Ascending aorta (tissue), 2 donors: ENCODE data around the gene LONP1. TPM values are rescaled to one million over a fixed set of nuclear protein-coding genes. Genes with fewer than 3 reads are reported as not detected.

Experiments used
- DNase-seq, 2 donors: peaks; one replicate each; pipeline ENCODE4 v3.0.0-alpha.2; 2019; ENCODE audit warnings: low spot score in 2 of 2
- H3K27ac ChIP-seq, 2 donors: fragments of 200-600 bp; sonication (generic); one replicate each; pipeline ENCODE4 v1.5.1; 2016 to 2017; ENCODE audit warnings: mild to moderate bottlenecking in 1 of 2
- H3K27me3 ChIP-seq: fragments of 200-600 bp; sonication (generic); one replicate; pipeline ENCODE4 v1.5.1; 2017
- H3K36me3 ChIP-seq, 2 donors: fragments of 200-600 bp; sonication (generic); one replicate each; pipeline ENCODE4 v1.5.1; 2016
- H3K4me1 ChIP-seq, 2 donors: fragments of 200-600 bp; sonication (generic); one replicate each; pipeline ENCODE4 v1.5.1; 2016 to 2017; ENCODE audit warnings: mild to moderate bottlenecking in 1 of 2
- H3K4me3 ChIP-seq, 2 donors: fragments of 200-600 bp; sonication (generic); one replicate each; pipeline ENCODE4 v1.5.1; 2016 to 2017; ENCODE audit warnings: mild to moderate bottlenecking in 1 of 2
- H3K9me3 ChIP-seq, 2 donors: fragments of 200-600 bp; sonication (generic); one replicate each; pipeline ENCODE4 v1.5.1; 2016
- intact Hi-C: fragments of 100-400 bp; cut with DNase I; formaldehyde crosslinking; loops from one replicate; pipeline ENCODE4 v1.15.1; 2023
- total RNA-seq: library from RNA; depleted of rRNA; stranded (reverse); fragments of >200 nt; gene quantifications from one replicate; pipeline ENCODE4 v1.1.0, GENCODE V29; 2016
- TF ChIP-seq, protein P1 (sequence below), 3 experiments: fragments of 200-600 bp in 2 of 3; fragments of 450-650 bp in 1 of 3; sonication (generic) in 2 of 3; IDR thresholded peaks; one replicate each; pipeline ENCODE4 v1.5.1; 2016 to 2019; ENCODE audit warnings: antibody characterized with exemption in 3 of 3, mild to moderate bottlenecking in 1 of 3, moderate library complexity in 1 of 3

The LONP1 gene
- total RNA-seq, 1 donor from 2014 or later, result 60.0 TPM

DNA sequence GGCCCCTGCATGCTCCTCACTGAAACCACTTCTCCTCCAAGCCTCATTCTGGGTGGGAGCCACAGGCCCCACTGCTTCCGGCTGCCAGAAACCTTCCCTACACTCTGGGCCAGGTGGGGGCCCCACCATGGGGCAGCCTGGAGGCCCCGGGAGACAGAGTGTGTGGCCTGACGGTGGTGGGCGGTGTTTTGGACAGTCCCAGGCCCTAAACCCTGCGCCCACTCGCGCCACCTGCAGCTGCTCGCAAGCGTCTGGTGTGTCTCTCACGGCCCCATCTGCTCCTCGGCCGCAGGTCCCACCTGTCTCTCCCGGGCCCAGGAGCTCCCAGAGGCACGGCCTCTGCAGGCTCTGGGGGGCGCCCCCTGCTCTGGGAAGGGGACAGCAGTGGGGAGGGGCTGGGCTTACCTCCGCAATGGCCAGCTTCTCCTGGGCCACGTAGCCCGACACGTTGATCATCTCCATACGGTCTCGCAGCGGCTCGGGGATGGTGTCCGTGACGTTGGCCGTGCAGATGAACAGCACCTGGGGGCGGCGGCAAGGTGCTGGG is 24.2 kb downstream of the LONP1 start:
- intact Hi-C loops, result no loop called here
- DNase-seq, result no peak
- TF ChIP-seq, protein P1, sequence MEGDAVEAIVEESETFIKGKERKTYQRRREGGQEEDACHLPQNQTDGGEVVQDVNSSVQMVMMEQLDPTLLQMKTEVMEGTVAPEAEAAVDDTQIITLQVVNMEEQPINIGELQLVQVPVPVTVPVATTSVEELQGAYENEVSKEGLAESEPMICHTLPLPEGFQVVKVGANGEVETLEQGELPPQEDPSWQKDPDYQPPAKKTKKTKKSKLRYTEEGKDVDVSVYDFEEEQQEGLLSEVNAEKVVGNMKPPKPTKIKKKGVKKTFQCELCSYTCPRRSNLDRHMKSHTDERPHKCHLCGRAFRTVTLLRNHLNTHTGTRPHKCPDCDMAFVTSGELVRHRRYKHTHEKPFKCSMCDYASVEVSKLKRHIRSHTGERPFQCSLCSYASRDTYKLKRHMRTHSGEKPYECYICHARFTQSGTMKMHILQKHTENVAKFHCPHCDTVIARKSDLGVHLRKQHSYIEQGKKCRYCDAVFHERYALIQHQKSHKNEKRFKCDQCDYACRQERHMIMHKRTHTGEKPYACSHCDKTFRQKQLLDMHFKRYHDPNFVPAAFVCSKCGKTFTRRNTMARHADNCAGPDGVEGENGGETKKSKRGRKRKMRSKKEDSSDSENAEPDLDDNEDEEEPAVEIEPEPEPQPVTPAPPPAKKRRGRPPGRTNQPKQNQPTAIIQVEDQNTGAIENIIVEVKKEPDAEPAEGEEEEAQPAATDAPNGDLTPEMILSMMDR (IDR thresholded peaks at IDR 0.05), result no peak
- Histone ChIP-seq H3K9me3 (no peaks in the 10 kb centered on the region), H3K4me1 (peaks cover 5 to 10% of the 10 kb centered on the region in 2 donors), H3K36me3 (peaks cover 83 to 84% of the 10 kb centered on the region in 2 donors), H3K4me3 (no peak overlapping the region), H3K27me3 (no peaks in the 10 kb centered on the region), H3K27ac (no peak overlapping the region)

DNA sequence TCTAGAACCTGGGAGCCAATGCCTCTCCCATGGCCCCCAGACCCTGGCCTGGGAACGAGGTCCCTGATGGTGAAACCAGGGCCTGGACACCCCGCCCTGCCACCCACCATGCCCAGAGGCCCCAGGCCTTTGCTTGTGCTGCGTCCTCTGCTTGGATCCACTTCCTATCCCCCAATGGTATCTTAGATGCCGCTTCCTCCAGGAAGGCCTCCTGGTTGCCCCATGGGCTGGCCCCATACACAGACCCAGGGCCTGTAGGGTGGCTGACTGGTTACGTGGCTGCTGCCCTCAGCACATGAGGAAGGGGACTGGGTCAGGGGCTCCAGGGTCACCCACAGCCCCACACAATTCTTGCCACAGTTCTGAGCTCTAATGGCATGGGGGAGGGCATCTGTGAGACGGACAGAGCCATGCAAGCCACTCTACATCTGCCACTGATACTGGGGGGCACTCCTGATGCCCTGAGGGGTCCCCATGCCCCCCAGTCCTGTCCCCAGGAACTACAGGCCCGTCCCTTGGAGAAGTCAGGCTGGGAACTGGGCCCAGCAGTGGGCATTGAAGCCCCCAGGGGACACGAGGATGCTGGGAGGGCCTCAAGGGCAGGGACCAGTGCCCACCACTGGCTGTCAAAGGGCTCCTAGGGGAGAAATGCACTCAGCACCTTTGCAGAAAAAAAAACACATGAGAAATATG is 24.8 kb downstream of the LONP1 start:
- H3K4me1 ChIP-seq, result peaks cover 5 to 11% of the 10 kb centered on the region in 2 donors
- H3K27ac ChIP-seq, result no peak overlapping the region
- DNase-seq, result no peak
- H3K36me3 ChIP-seq, result peaks cover 77 to 78% of the 10 kb centered on the region in 2 donors
- H3K27me3 ChIP-seq, result no peaks in the 10 kb centered on the region
- H3K9me3 ChIP-seq, result no peaks in the 10 kb centered on the region
- no peak overlapping the region for H3K4me3 ChIP-seq
- intact Hi-C loops, result no loop called here
- TF ChIP-seq, protein P1 (IDR thresholded peaks at IDR 0.05), result no peak

DNA sequence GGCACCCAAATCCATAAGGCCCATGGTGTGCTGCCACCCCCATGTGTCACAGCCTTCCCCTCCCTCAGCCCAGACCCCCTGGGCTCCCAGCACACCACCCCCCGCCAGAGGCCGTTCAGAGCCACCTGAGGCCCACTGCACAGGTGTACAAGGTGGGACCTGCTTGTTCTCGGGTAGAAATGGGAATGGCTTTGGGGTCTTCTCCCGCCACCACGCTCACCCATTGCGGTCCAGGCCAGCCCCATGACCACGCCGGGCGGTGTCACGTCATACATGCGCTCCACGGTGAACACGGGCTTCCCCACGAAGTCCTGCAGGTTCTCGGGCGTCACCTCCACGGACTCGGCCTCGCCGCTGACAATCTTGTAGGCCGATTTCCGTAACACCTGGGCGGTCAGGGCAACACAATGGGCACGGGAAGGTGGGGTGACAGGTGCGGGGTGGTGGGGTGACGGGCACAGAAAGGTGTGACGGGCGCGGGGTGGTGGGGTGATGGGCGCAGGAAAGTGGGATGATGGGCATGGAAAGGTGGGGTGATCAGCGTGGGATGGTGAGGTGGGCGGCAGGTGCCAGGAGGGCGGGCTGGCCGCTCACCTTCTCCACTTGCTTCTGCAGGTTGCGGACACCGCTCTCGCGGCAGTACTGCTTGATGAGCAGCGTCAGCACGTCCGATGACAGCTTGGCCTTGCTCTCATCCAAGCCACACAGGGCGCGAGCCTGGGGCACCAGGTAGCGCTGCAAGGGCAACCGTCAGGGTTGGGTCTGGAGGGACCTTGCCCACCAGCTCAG is 25.6 kb downstream of the LONP1 start:
- Histone ChIP-seq H3K9me3 (no peaks in the 10 kb centered on the region), H3K36me3 (peaks cover 69 to 74% of the 10 kb centered on the region in 2 donors), H3K27ac (no peak overlapping the region), H3K27me3 (no peaks in the 10 kb centered on the region), H3K4me1 (peaks cover 5 to 11% of the 10 kb centered on the region in 2 donors), H3K4me3 (no peak overlapping the region)
- TF ChIP-seq, protein P1 (IDR thresholded peaks at IDR 0.05), result no peak
- intact Hi-C loops, result no loop called here
- no peak for DNase-seq

DNA sequence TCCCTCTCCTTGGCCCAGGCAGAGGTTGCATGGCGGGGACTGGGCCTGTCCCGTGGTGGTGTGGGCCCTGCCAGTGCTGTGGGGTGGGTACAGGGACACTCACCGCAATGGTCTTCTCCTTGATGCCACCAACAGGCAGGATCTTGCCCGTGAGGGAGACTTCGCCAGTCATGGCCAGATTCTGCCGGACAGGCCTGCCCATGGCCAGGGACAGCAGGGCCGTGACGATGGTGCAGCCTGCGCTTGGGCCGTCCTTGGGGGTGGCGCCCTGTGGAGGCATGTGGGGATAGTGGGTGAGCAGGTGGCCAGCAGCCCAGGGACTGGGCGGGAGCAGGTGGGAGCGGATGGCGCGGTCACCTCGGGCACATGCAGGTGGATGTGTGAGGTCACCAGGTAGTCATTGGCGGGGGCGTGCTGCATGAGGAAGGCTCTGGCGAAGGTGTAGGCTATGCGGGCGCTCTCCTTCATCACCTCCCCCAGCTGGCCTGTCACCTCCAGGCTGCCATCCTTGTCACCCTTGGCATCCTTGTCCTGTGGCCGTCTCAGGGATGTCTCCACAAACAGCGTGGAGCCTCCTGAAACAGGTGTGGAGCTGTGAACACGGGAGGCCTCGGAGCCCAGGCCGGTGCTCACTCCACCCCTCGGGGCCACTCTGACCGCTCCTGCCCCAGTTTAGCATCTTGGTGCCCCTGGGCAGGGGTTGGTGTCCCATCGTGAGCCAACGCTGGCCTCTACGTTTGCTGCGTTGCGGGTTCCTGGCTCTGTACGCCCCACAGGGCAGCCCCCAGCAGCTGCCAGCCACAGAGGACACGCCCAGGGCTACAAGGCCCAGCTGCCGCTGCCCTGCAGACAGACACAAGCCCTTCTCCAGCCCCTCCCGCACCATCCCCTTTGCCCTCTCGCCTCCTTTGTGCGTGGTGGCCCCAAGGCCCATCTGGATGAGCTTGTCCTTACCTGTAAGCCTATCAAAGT is 26.5 kb downstream of the LONP1 start:
- Histone ChIP-seq H3K4me1 (peaks cover 5 to 11% of the 10 kb centered on the region in 2 donors), H3K9me3 (no peaks in the 10 kb centered on the region), H3K36me3 (peaks cover 62 to 65% of the 10 kb centered on the region in 2 donors), H3K27ac (no peak overlapping the region), H3K4me3 (no peak overlapping the region), H3K27me3 (no peaks in the 10 kb centered on the region)
- TF ChIP-seq, protein P1 (IDR thresholded peaks at IDR 0.05), result no peak
- no peak for DNase-seq
- intact Hi-C loops, result no loop called here

DNA sequence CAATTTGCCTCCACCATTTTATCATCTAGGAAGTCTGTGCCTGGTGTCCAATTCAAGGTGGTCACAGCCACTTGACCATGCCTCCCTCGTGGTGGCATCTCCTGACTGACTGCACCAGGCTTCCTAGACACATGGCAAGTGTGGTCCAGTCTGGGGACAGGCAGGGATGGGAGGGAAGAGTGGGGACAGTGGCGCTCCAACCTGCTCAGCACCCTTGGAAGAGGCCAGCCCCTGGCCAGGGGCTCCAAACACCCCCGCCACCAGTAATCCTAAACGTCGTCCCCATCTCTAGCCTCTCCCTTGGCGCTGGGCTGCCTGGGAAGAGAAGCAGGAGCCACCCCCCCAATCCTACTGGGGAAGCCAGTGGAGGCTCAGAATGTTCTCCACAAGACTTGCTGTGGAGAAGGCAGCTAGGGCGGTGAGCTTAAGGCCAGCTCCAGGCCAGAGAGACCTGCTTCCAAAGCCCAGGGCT is 27.2 kb downstream of the LONP1 start:
- peaks cover 55 to 58% of the 10 kb centered on the region in 2 donors for H3K36me3 ChIP-seq
- DNase-seq, result no peak
- TF ChIP-seq, protein P1 (IDR thresholded peaks at IDR 0.05), result no peak
- H3K9me3 ChIP-seq, result no peaks in the 10 kb centered on the region
- no peak overlapping the region for H3K27ac ChIP-seq
- H3K27me3 ChIP-seq, result no peaks in the 10 kb centered on the region
- H3K4me3 ChIP-seq, result no peak overlapping the region
- peaks cover 5 to 11% of the 10 kb centered on the region in 2 donors for H3K4me1 ChIP-seq
- intact Hi-C loops, result no loop called here
